WTC11 (cell line): ENCODE data around the gene LFNG.

Experiments
- ATF2 ChIP-seq: sonication (generic); formaldehyde crosslinking; IDR thresholded peaks from 2 replicates; pipeline ENCODE4 v1.8.1; 2022; ENCODE audit warnings: low read depth, missing genetic modification reagents, borderline replicate concordance
- ESRRA ChIP-seq: sonication (generic); formaldehyde crosslinking; IDR thresholded peaks from 2 replicates; pipeline ENCODE4 v1.8.1; 2022; ENCODE audit warnings: mild to moderate bottlenecking, missing genetic modification reagents, borderline replicate concordance
- FOXJ3 ChIP-seq: sonication (generic); formaldehyde crosslinking; IDR thresholded peaks from 2 replicates; pipeline ENCODE4 v1.9.0; 2021; ENCODE audit warnings: missing genetic modification reagents, mild to moderate bottlenecking, borderline replicate concordance
- MAX ChIP-seq: sonication (generic); formaldehyde crosslinking; IDR thresholded peaks from 2 replicates; pipeline ENCODE4 v1.8.0; 2022; ENCODE audit warnings: mild to moderate bottlenecking, missing genetic modification reagents
- PRRX2 ChIP-seq: fragments of 250-450 bp; sonication (Bioruptor Pico); IDR thresholded peaks from 2 replicates; pipeline ENCODE4 v1.8.0; 2021; ENCODE audit warnings: mild to moderate bottlenecking
- TEAD4 ChIP-seq: sonication (generic); formaldehyde crosslinking; IDR thresholded peaks from 2 replicates; pipeline ENCODE4 v1.8.0; 2022; ENCODE audit warnings: mild to moderate bottlenecking, missing genetic modification reagents
- TF ChIP-seq, protein P1 (sequence below): fragments of 200-600 bp; IDR thresholded peaks from 2 replicates; pipeline ENCODE4 v1.8.0; 2022; ENCODE audit warnings: antibody characterized with exemption
- TF ChIP-seq, protein P2 (sequence below): fragments of 250-450 bp; sonication (Bioruptor Pico); IDR thresholded peaks from 2 replicates; pipeline ENCODE4 v1.9.0; 2021; ENCODE audit warnings: mild to moderate bottlenecking

- TF ChIP-seq PRRX2 (CRISPR knock-in tag), result no peak
- TF ChIP-seq TEAD4 (CRISPR knock-in tag), result no peak
- no peak for TF ChIP-seq ESRRA
- TF ChIP-seq, protein P1, sequence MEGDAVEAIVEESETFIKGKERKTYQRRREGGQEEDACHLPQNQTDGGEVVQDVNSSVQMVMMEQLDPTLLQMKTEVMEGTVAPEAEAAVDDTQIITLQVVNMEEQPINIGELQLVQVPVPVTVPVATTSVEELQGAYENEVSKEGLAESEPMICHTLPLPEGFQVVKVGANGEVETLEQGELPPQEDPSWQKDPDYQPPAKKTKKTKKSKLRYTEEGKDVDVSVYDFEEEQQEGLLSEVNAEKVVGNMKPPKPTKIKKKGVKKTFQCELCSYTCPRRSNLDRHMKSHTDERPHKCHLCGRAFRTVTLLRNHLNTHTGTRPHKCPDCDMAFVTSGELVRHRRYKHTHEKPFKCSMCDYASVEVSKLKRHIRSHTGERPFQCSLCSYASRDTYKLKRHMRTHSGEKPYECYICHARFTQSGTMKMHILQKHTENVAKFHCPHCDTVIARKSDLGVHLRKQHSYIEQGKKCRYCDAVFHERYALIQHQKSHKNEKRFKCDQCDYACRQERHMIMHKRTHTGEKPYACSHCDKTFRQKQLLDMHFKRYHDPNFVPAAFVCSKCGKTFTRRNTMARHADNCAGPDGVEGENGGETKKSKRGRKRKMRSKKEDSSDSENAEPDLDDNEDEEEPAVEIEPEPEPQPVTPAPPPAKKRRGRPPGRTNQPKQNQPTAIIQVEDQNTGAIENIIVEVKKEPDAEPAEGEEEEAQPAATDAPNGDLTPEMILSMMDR, result no peak
- TF ChIP-seq MAX (CRISPR knock-in tag), result no peak
- TF ChIP-seq ATF2 (CRISPR knock-in tag), result no peak
- no peak for TF ChIP-seq FOXJ3
- TF ChIP-seq, protein P2, sequence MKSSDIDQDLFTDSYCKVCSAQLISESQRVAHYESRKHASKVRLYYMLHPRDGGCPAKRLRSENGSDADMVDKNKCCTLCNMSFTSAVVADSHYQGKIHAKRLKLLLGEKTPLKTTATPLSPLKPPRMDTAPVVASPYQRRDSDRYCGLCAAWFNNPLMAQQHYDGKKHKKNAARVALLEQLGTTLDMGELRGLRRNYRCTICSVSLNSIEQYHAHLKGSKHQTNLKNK (CRISPR knock-in tag), result no peak
Observed at GRCh38 chr7:2514473-2515423, 4.8 kb upstream of the LFNG start.
